Neural cell (in vitro differentiated cells): ENCODE data around the gene ST3GAL4.

Experiments
- CTCF ChIP-seq: fragments of 450-650 bp; IDR thresholded peaks from 2 replicates; pipeline ENCODE4 v1.5.1; 2014; ENCODE audit warnings: antibody characterized with exemption, mild to moderate bottlenecking, moderate library complexity; ENCODE audit not compliant: poor library complexity, severe bottlenecking
- EP300 ChIP-seq: fragments of 450-650 bp; conservative IDR thresholded peaks from 2 replicates; pipeline ENCODE4 v1.6.1; 2014; ENCODE audit warnings: antibody characterized with exemption, mild to moderate bottlenecking, moderate library complexity; ENCODE audit not compliant: poor library complexity, severe bottlenecking
- RAD21 ChIP-seq: fragments of 450-650 bp; conservative IDR thresholded peaks from 2 replicates; pipeline ENCODE4 v1.6.1; 2014; ENCODE audit warnings: antibody characterized with exemption, mild to moderate bottlenecking, moderate library complexity
- SMC3 ChIP-seq: fragments of 450-650 bp; conservative IDR thresholded peaks from 2 replicates; pipeline ENCODE4 v1.6.1; 2014; ENCODE audit warnings: antibody characterized with exemption, mild to moderate bottlenecking, moderate library complexity; ENCODE audit not compliant: poor library complexity

- TF ChIP-seq EP300 = no peak
- no peak for TF ChIP-seq SMC3
- no peak for TF ChIP-seq RAD21
- no peak for TF ChIP-seq CTCF
Measured at GRCh38 chr11:126347751-126348668, 7.5 kb upstream of the ST3GAL4 start.
